Measurements from ENCODE around the gene DCK.
"Not testable (repeated sequence)": the region's sequence is repeated elsewhere in the genome, so short reads cannot be mapped to it uniquely, and the experiment has no call there.

DNA sequence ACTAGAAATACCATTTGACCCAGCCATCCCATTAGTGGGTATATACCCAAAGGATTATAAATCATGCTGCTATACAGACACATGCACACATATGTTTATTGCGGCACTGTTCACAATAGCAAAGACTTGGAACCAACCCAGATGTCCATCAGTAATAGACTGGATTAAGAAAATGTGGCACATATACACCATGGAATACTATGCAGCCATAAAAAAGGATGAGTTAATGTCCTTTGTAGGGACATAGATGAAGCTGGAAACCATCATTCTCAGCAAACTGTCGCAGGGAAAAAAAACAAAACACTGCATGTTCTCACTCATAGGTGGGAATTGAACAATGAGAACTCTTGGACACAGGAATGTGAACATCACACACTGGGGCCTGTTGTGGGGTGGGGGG lies 23.9 kb downstream of the DCK start:
- not testable (repeated sequence) for TF ChIP-seq TCF7L2 (IDR thresholded peaks at IDR 0.05; ENCODE audit: low read depth, low read length); ZSCAN32 (CRISPR knock-in tag; IDR thresholded peaks at IDR 0.05); TARDBP (IDR thresholded peaks at IDR 0.05); ZBTB7A (IDR thresholded peaks at IDR 0.05; ENCODE audit: borderline replicate concordance, control insufficient read depth, low read depth, low read length); ZNF324 (CRISPR knock-in tag; IDR thresholded peaks at IDR 0.05); RBM39 (optimal IDR thresholded peaks at IDR 0.05; ENCODE audit: low read depth, low read length)
